HL-60 (cell line): Measurements from ENCODE around the gene WNT6.

Experiments
- POLR2AphosphoS5 ChIP-seq: IDR thresholded peaks from 2 replicates; pipeline ENCODE4 v1.6.1; 2012; ENCODE audit warnings: low read depth
- REST ChIP-seq: IDR thresholded peaks from 2 replicates; pipeline ENCODE4 v1.6.1; 2012; ENCODE audit warnings: low read depth; ENCODE audit not compliant: insufficient replicate concordance
- SPI1 ChIP-seq: IDR thresholded peaks from 2 replicates; pipeline ENCODE4 v1.6.1; 2012; ENCODE audit warnings: low read depth, mild to moderate bottlenecking, borderline replicate concordance
- TF ChIP-seq, protein P1 (sequence below): IDR thresholded peaks from one replicate; pipeline ENCODE4 v1.5.1; 2011; ENCODE audit warnings: low read length, control low read depth, inconsistent platforms; ENCODE audit not compliant: insufficient read depth

DNA sequence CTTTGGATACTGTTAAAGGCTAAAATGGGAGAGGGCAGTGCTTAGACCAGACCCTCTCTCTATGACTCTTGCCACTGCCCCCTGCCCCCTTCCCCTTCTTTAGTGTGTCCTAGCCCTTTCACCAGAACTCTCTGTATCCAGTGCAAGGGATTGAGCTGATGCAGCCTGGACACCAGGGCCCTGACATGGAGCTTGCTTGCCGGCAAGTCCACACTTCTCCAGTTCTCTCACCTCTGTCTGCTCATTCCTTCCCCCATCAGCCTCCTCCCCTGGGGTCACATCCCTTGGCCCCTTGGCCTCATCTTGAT is 1.5 kb upstream of the WNT6 start:
- TF ChIP-seq POLR2AphosphoS5 (no peak), SPI1 (no peak), REST (no peak)
- TF ChIP-seq, protein P1, sequence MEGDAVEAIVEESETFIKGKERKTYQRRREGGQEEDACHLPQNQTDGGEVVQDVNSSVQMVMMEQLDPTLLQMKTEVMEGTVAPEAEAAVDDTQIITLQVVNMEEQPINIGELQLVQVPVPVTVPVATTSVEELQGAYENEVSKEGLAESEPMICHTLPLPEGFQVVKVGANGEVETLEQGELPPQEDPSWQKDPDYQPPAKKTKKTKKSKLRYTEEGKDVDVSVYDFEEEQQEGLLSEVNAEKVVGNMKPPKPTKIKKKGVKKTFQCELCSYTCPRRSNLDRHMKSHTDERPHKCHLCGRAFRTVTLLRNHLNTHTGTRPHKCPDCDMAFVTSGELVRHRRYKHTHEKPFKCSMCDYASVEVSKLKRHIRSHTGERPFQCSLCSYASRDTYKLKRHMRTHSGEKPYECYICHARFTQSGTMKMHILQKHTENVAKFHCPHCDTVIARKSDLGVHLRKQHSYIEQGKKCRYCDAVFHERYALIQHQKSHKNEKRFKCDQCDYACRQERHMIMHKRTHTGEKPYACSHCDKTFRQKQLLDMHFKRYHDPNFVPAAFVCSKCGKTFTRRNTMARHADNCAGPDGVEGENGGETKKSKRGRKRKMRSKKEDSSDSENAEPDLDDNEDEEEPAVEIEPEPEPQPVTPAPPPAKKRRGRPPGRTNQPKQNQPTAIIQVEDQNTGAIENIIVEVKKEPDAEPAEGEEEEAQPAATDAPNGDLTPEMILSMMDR, result no peak
